ENCODE data around the gene RTCB. TPM values are rescaled to one million over a fixed set of nuclear protein-coding genes. Genes with fewer than 3 reads are reported as not detected.

RTCB gene
- polyA plus RNA-seq, 1 of the 3 experiments (the other 2 are of a cell fraction): 89.6 TPM

GRCh38 chr22:32380991-32381390 is 31.1 kb downstream of the RTCB start:
- 68% methylated on average over 5 of the region's 5 CpGs for WGBS (ENCODE audit: low lambda C conversion rate)
- ChIA-PET CTCF (no interaction called here), POLR2A (interaction anchor here (0.6 kb wide), 1 partner anchor 28 kb away, joined by 3 read pairs; no protein-coding TSS in a partner anchor)
- no peak for DNase-seq
- Histone ChIP-seq H3K9me2 (no peaks in the 10 kb centered on the region), H3K36me3 (replicated peaks in 1 of 2; ENCODE audit: control insufficient read depth in 1 of 2, insufficient read depth in 2 of 2, low read length in 1 of 2) (peaks cover 0 to 7% of the 10 kb centered on the region in 2 experiments), H3K4me2 (no peak overlapping the region), H3K9me3 (no peaks in the 10 kb centered on the region), H3K4me3 (ENCODE audit: low read depth in 2 of 2, low read length in 1 of 2) (no peak overlapping the region), H3K27ac (ENCODE audit: low read depth in 2 of 2, low read length in 1 of 2) (no peak overlapping the region), H3F3A (replicated peaks; ENCODE audit: insufficient read depth) (no peaks in the 10 kb centered on the region), H3K79me2 (ENCODE audit: insufficient read depth) (no peaks in the 10 kb centered on the region), H3K4me1 (ENCODE audit: control insufficient read depth in 1 of 2, insufficient read depth in 2 of 2, low read depth in 1 of 2, low read length in 1 of 2) (peaks cover 0 to 4% of the 10 kb centered on the region in 2 experiments; a peak in 1 of 4 replicates), H3K9ac (no peak overlapping the region), H2AFZ (ENCODE audit: low read depth) (no peak overlapping the region), H4K20me1 (ENCODE audit: insufficient read depth) (no peaks in the 10 kb centered on the region), H3K27me3 (ENCODE audit: insufficient read depth) (no peaks in the 10 kb centered on the region)
- no peak for TF ChIP-seq MEF2A (IDR thresholded peaks at IDR 0.05; ENCODE audit: borderline replicate concordance, low read depth)
- no peak for TF ChIP-seq GABPA (IDR thresholded peaks at IDR 0.05; ENCODE audit: low read depth)
- no peak for TF ChIP-seq FOXJ3 (CRISPR knock-in tag; IDR thresholded peaks at IDR 0.05)
- TF ChIP-seq, protein P1, sequence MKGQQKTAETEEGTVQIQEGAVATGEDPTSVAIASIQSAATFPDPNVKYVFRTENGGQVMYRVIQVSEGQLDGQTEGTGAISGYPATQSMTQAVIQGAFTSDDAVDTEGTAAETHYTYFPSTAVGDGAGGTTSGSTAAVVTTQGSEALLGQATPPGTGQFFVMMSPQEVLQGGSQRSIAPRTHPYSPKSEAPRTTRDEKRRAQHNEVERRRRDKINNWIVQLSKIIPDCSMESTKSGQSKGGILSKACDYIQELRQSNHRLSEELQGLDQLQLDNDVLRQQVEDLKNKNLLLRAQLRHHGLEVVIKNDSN (IDR thresholded peaks at IDR 0.05; ENCODE audit: borderline replicate concordance, low read depth): no peak
- no peak for TF ChIP-seq SIN3A (IDR thresholded peaks at IDR 0.05; ENCODE audit: borderline replicate concordance, low read depth, low read length)
- TF ChIP-seq CHD2 (IDR thresholded peaks at IDR 0.05; ENCODE audit: low read length, partially characterized antibody): no peak
- TF ChIP-seq FOSL2 (IDR thresholded peaks at IDR 0.05; ENCODE audit: borderline replicate concordance, low read depth): no peak
- TF ChIP-seq MXI1 (IDR thresholded peaks at IDR 0.05; ENCODE audit: low read depth, low read length): no peak
- TF ChIP-seq, protein P2, sequence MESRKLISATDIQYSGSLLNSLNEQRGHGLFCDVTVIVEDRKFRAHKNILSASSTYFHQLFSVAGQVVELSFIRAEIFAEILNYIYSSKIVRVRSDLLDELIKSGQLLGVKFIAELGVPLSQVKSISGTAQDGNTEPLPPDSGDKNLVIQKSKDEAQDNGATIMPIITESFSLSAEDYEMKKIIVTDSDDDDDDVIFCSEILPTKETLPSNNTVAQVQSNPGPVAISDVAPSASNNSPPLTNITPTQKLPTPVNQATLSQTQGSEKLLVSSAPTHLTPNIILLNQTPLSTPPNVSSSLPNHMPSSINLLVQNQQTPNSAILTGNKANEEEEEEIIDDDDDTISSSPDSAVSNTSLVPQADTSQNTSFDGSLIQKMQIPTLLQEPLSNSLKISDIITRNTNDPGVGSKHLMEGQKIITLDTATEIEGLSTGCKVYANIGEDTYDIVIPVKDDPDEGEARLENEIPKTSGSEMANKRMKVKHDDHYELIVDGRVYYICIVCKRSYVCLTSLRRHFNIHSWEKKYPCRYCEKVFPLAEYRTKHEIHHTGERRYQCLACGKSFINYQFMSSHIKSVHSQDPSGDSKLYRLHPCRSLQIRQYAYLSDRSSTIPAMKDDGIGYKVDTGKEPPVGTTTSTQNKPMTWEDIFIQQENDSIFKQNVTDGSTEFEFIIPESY (IDR thresholded peaks at IDR 0.05; ENCODE audit: borderline replicate concordance, low read depth): no peak
- TF ChIP-seq PBX3 (IDR thresholded peaks at IDR 0.05): no peak
- TF ChIP-seq TAF1 (IDR thresholded peaks at IDR 0.05; ENCODE audit: borderline replicate concordance, low read depth, low read length): no peak
- TF ChIP-seq POLR2AphosphoS5 (IDR thresholded peaks at IDR 0.05; ENCODE audit: low read depth, low read length): no peak
- no peak for TF ChIP-seq RFX5 (IDR thresholded peaks at IDR 0.05; ENCODE audit: low read length)
- no peak for TF ChIP-seq ELF1 (IDR thresholded peaks at IDR 0.05)
- no peak for TF ChIP-seq GATA2 (CRISPR knock-in tag; IDR thresholded peaks at IDR 0.05)
- TF ChIP-seq RXRA (IDR thresholded peaks at IDR 0.05; ENCODE audit: borderline replicate concordance, low read depth): no peak
- no peak for TF ChIP-seq EZH2phosphoT487 (IDR thresholded peaks at IDR 0.05; ENCODE audit: borderline replicate concordance, low read depth)
